PC-3 (cell line): ENCODE data around the gene NGF. TPM values are rescaled to one million over a fixed set of nuclear protein-coding genes. Genes with fewer than 3 reads are reported as not detected.

Experiments used
- ATAC-seq: fragments of 200-7000 bp; cut with Tn5 transposase; 2 replicates; pipeline ENCODE4 v1.9.1; 2020; ENCODE audit warnings: mild to moderate bottlenecking, moderate library complexity
- BruUV-seq: library from RNA; stranded (reverse); fragments of 400-500 nt; replicated peaks from 2 replicates; lab custom pipeline; 2021; lab: Mats Ljungman, UMichigan
- CTCF ChIA-PET: fragments of 300-600 bp; sonication (Branson Sonifier 250); formaldehyde crosslinking; loops from one replicate; lab custom pipeline; 2022; ENCODE audit warnings: antibody characterized with exemption; lab: Charles Lee
- POLR2A ChIA-PET: fragments of 300-600 bp; sonication (Branson Sonifier 250); formaldehyde crosslinking; loops from one replicate; lab custom pipeline; 2022; ENCODE audit warnings: antibody characterized with exemption; ENCODE audit not compliant: unreplicated experiment; lab: Charles Lee
- DNase-seq: peaks from one replicate; pipeline ENCODE4 v3.0.0-alpha.2; 2015
- H2AFZ ChIP-seq: fragments of 300-600 bp; sonication (generic); 2 replicates; pipeline ENCODE4 v1.6.0; 2016; ENCODE audit warnings: antibody characterized with exemption, low read length
- H3F3A ChIP-seq: fragments of 300-600 bp; sonication (generic); one replicate; pipeline ENCODE4 v1.6.0; 2017; ENCODE audit warnings: antibody characterized with exemption, low read length, control low read depth, mild to moderate bottlenecking; ENCODE audit not compliant: unreplicated experiment
- H3K27ac ChIP-seq: fragments of 300-600 bp; sonication (generic); 2 replicates; pipeline ENCODE4 v1.5.1; 2016; ENCODE audit warnings: mild to moderate bottlenecking, low read length
- H3K27me3 ChIP-seq: fragments of 300-600 bp; sonication (generic); 2 replicates; pipeline ENCODE4 v1.6.1; 2016; ENCODE audit warnings: low read length, mixed read lengths
- H3K36me3 ChIP-seq: fragments of 300-600 bp; sonication (generic); 2 replicates; pipeline ENCODE4 v1.6.1; 2016; ENCODE audit warnings: low read depth, mixed run types, low read length, mixed read lengths
- H3K4me1 ChIP-seq: fragments of 300-600 bp; sonication (generic); 2 replicates; pipeline ENCODE4 v1.5.1; 2016; ENCODE audit warnings: low read length; ENCODE audit not compliant: insufficient read depth
- H3K4me2 ChIP-seq: fragments of 300-600 bp; sonication (generic); 2 replicates; pipeline ENCODE4 v1.6.0; 2016; ENCODE audit warnings: low read length
- H3K4me3 ChIP-seq: fragments of 300-600 bp; sonication (generic); 2 replicates; pipeline ENCODE4 v1.5.1; 2016; ENCODE audit warnings: mild to moderate bottlenecking, low read length, mixed read lengths
- H3K79me2 ChIP-seq: fragments of 300-600 bp; sonication (generic); 2 replicates; pipeline ENCODE4 v1.6.1; 2017; ENCODE audit warnings: low read length, mixed read lengths
- H3K9ac ChIP-seq: fragments of 300-600 bp; sonication (generic); 2 replicates; pipeline ENCODE4 v1.6.0; 2016; ENCODE audit warnings: mild to moderate bottlenecking, low read length
- H3K9me2 ChIP-seq: fragments of 300-600 bp; sonication (generic); replicated peaks from 2 replicates; pipeline ENCODE4 v1.6.1; 2016; ENCODE audit warnings: mixed run types, low read length, mixed read lengths
- H3K9me3 ChIP-seq: fragments of 300-600 bp; sonication (generic); 2 replicates; pipeline ENCODE4 v1.6.1; 2016; ENCODE audit warnings: low read length, mixed read lengths
- H4K20me1 ChIP-seq: fragments of 300-600 bp; sonication (generic); 2 replicates; pipeline ENCODE4 v1.6.1; 2016; ENCODE audit warnings: low read length, mixed read lengths
- CTCF ChIP-seq: fragments of 300-600 bp; sonication (generic); conservative IDR thresholded peaks from 2 replicates; pipeline ENCODE4 v1.5.1; 2017; ENCODE audit warnings: antibody characterized with exemption, low read depth, mild to moderate bottlenecking, low read length
- EZH2 ChIP-seq: fragments of 300-600 bp; sonication (generic); IDR thresholded peaks from one replicate; pipeline ENCODE4 v1.6.1; 2017; ENCODE audit warnings: antibody characterized with exemption, mild to moderate bottlenecking, low read length; ENCODE audit not compliant: unreplicated experiment
- EZH2phosphoT487 ChIP-seq: fragments of 300-600 bp; sonication (generic); IDR thresholded peaks from 2 replicates; pipeline ENCODE4 v1.6.1; 2018; ENCODE audit warnings: mild to moderate bottlenecking, antibody characterized with exemption, low read length, borderline replicate concordance
- intact Hi-C: fragments of 100-400 bp; cut with micrococcal nuclease; formaldehyde crosslinking; loops from 2 replicates; pipeline ENCODE4 v1.9.0; 2023
- total RNA-seq: library from RNA; depleted of rRNA; stranded (reverse); fragments of >200 nt; gene quantifications from 2 replicates; pipeline ENCODE4 v1.2.3, GENCODE V29; 2014

NGF gene
- total RNA-seq, 1 experiment from 2014 or later = 2.4 TPM

DNA sequence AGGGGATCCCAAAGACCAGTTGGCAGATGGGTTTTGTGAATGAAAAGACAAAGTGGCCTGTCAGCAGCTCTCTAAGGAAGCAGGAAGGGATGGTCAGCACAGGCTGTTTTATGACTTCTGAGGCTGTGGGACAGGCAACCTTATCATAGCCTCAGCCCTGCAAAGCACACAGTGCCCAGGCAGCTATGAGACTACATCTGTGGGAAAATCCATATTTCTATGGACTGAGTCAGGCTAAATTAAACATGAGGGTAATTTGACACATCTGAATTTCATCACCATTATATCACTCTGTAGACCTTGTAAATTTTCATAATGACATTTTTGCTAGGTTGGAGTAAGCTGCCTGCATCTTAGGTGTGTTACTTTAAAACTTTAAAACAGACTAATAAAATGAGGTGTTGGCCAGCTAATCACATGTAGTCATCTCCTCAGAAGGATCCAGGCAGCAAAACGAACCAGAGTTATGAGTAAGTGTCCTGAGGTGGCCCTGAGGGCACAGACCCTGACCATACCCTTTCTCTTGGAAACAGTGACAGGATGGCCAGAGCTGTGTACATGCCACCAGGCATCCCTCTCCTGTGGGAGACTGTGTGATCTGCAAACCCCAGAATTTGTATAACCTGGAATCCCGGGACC, 14.6 kb downstream of the NGF start:
- Histone ChIP-seq H3K27me3 (no peaks in the 10 kb centered on the region), H3K4me3 (no peak overlapping the region), H3K27ac (peak overlapping the region; percentile 93), H3K4me2 (peak overlapping the region; percentile 69), H3K4me1 (peaks cover 58% of the 10 kb centered on the region), H4K20me1 (no peaks in the 10 kb centered on the region), H3F3A (peaks cover 9% of the 10 kb centered on the region), H3K9me2 (no peaks in the 10 kb centered on the region), H3K9ac (peak overlapping the region; percentile 65), H3K9me3 (no peaks in the 10 kb centered on the region), H2AFZ (no peak overlapping the region), H3K36me3 (no peaks in the 10 kb centered on the region), H3K79me2 (no peaks in the 10 kb centered on the region)
- TF ChIP-seq EZH2 = no peak
- TF ChIP-seq EZH2phosphoT487 = no peak
- TF ChIP-seq CTCF = no peak
- intact Hi-C loops = loop anchor here (1.0 to 10.0 kb wide), 7 partner anchors 54 to 271 kb away; no protein-coding TSS in a partner anchor
- POLR2A ChIA-PET = interaction anchor here (0.7 kb wide), 2 partner anchors 75 to 93 kb away, joined by 3 read pairs; no protein-coding TSS in a partner anchor
- CTCF ChIA-PET = interaction anchor here (0.7 to 1.2 kb wide), 2 partner anchors 129 to 140 kb away, joined by 3 to 4 read pairs; no protein-coding TSS in a partner anchor
- ATAC-seq (peak; percentile 87), DNase-seq (peak; percentile 93)
- no TSS peak for BruUV-seq

DNA sequence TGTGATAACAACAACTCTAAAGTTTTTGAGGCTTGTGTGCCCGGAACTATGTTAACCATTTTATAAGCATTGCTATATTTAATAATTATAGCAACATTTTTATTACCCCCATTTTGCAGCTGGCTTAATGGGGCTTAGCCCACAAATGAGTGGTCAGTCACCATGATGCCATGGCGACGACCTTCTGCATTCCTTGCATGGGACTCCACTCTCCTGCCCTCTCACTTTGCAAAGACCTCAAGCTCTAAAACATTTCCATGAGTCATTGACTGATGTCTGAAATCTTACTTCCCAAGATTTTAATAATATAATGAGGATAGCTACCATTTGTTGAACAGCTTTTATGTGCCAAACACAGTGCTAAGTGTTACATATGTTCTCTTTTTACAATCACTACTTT, 15.4 kb downstream of the NGF start:
- DNase-seq (peak; percentile 31), ATAC-seq (no peak)
- Histone ChIP-seq H3K9ac (peak overlapping the region; percentile 65), H2AFZ (no peak overlapping the region), H3K4me1 (peaks cover 67% of the 10 kb centered on the region), H3K79me2 (no peaks in the 10 kb centered on the region), H3K36me3 (no peaks in the 10 kb centered on the region), H4K20me1 (no peaks in the 10 kb centered on the region), H3F3A (peaks cover 9% of the 10 kb centered on the region), H3K4me2 (peak overlapping the region; percentile 69), H3K27ac (peak overlapping the region; percentile 93), H3K27me3 (no peaks in the 10 kb centered on the region), H3K9me3 (no peaks in the 10 kb centered on the region), H3K4me3 (peak overlapping the region; percentile 15; the same call in 1 of the 2 replicates), H3K9me2 (no peaks in the 10 kb centered on the region)
- TF ChIP-seq EZH2 (no peak), CTCF (no peak), EZH2phosphoT487 (no peak)
- intact Hi-C loops = loop anchor here (1.0 to 10.0 kb wide), 7 partner anchors 55 to 272 kb away; no protein-coding TSS in a partner anchor
- ChIA-PET POLR2A (no interaction called here), CTCF (interaction anchor here (0.6 to 1.2 kb wide), 2 partner anchors 10 to 130 kb away, joined by 3 to 4 read pairs; no protein-coding TSS in a partner anchor)
- no TSS peak for BruUV-seq

- ATAC-seq = no peak
- no peaks in the 10 kb centered on the region for H3K36me3 ChIP-seq
- intact Hi-C loops = loop anchor here (5.0 to 10.0 kb wide), 4 partner anchors 98 to 274 kb away; no protein-coding TSS in a partner anchor
- H3K79me2 ChIP-seq = no peaks in the 10 kb centered on the region
- H3K9me2 ChIP-seq = no peaks in the 10 kb centered on the region
- no peaks in the 10 kb centered on the region for H3K9me3 ChIP-seq
- peaks cover 9% of the 10 kb centered on the region for H3F3A ChIP-seq
- no peaks in the 10 kb centered on the region for H4K20me1 ChIP-seq
- H3K4me3 ChIP-seq = no peak overlapping the region
- no peak overlapping the region for H3K9ac ChIP-seq
- TF ChIP-seq CTCF (no peak), EZH2phosphoT487 (no peak), EZH2 (no peak)
- ChIA-PET POLR2A (no interaction called here), CTCF (no interaction called here)
- peak; percentile 86 for DNase-seq
- peaks cover 74% of the 10 kb centered on the region for H3K4me1 ChIP-seq
- no peak overlapping the region for H2AFZ ChIP-seq
- H3K27me3 ChIP-seq = no peaks in the 10 kb centered on the region
- H3K4me2 ChIP-seq = peak overlapping the region; percentile 26; the same call in 1 of the 2 replicates
- BruUV-seq = no TSS peak
- no peak overlapping the region for H3K27ac ChIP-seq
Observed at GRCh38 chr1:115320377-115320776, 17.7 kb downstream of the NGF start.
